Measurements from ENCODE around the gene HAPLN1.

DNA sequence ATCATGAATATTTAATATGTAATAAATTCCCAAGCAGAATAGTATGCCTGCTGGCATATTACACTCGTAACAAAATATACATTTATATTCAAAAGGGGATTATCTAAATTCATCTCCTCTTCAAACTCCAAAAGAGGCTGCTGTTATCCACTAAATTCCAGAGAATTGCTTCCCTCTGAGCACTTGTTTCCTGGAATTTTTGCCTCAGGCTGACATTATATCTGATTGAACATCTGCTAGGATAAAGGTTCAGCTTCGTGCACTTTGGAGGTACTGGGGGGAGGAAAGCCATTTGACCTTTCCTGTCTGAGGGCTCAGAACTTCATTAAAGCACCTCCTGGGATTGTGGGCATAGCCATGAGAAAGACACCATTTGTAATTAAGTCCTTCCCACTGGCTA is 4.3 kb upstream of the HAPLN1 start:
- TF ChIP-seq, protein P1, sequence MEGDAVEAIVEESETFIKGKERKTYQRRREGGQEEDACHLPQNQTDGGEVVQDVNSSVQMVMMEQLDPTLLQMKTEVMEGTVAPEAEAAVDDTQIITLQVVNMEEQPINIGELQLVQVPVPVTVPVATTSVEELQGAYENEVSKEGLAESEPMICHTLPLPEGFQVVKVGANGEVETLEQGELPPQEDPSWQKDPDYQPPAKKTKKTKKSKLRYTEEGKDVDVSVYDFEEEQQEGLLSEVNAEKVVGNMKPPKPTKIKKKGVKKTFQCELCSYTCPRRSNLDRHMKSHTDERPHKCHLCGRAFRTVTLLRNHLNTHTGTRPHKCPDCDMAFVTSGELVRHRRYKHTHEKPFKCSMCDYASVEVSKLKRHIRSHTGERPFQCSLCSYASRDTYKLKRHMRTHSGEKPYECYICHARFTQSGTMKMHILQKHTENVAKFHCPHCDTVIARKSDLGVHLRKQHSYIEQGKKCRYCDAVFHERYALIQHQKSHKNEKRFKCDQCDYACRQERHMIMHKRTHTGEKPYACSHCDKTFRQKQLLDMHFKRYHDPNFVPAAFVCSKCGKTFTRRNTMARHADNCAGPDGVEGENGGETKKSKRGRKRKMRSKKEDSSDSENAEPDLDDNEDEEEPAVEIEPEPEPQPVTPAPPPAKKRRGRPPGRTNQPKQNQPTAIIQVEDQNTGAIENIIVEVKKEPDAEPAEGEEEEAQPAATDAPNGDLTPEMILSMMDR (IDR thresholded peaks at IDR 0.05): no peak
- TF ChIP-seq POLR2A (IDR thresholded peaks at IDR 0.05) (no peak), POLR2AphosphoS5 (IDR thresholded peaks at IDR 0.05) (no peak), EP300 (IDR thresholded peaks at IDR 0.05) (no peak)
